Adrenal gland (tissue), 5 donors: ENCODE measurements around the gene PPP2R2D.

Experiments used
- CTCF ChIP-seq, 6 experiments: fragments of 450-650 bp in 4 of 6; fragments of 200-600 bp in 2 of 6; sonication (generic) in 1 of 6; IDR thresholded peaks; 1 replicate in 5 of 6; 2 replicates in 1 of 6; pipeline versions ENCODE4 v1.5.1 to v1.8.0; 2016 to 2021; ENCODE audit warnings: antibody characterized with exemption in 6 of 6, mild to moderate bottlenecking in 2 of 6, moderate library complexity in 1 of 6
- POLR2A ChIP-seq, 2 donors: fragments of 450-650 bp; IDR thresholded peaks; one replicate each; pipeline ENCODE4 v1.6.1; 2017; ENCODE audit warnings: antibody characterized with exemption in 2 of 2, mild to moderate bottlenecking in 2 of 2, moderate library complexity in 1 of 2
- donor health status: DM: no; HTN: no; CAD: no.

GRCh38 chr10:131865223-131865917 lies 35.4 kb upstream of the PPP2R2D start:
- TF ChIP-seq POLR2A (IDR thresholded peaks at IDR 0.05) (no peak), CTCF (IDR thresholded peaks at IDR 0.05) (no peak)
